ENCODE data around the gene CCNB2.

The CCNB2 gene

DNA sequence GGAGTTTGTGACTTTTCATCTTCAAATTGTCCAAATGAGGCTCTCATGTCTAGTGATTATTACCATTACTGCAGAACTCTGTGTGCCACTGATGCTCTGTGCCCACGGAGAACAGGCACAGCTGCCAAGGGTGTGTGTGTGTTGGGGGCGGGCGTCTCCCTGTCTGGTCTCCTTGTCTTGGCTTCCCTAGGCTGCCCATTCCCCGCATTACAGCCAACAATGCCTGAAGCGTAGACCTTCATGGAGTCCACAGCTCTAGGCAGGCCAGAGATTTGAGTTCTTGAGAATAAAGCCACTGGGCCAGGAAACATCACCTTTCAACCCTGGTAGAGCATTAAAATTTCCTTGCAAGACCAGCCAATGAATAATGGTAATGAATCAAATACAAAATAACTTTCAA lies 42.7 kb downstream of the CCNB2 start:
- Histone ChIP-seq H3K36me3 (replicated peaks; ENCODE audit: low read depth, low read length) (peaks cover 9% of the 10 kb centered on the region), H3K27ac (ENCODE audit: low read length) (no peak overlapping the region), H3K79me2 (ENCODE audit: low read length) (no peaks in the 10 kb centered on the region), H3K4me1 (ENCODE audit: low read length) (no peaks in the 10 kb centered on the region), H3K4me3 (ENCODE audit: low read length) (no peak overlapping the region), H3K4me2 (ENCODE audit: low read length) (no peak overlapping the region), H4K20me1 (ENCODE audit: insufficient read depth, low read length) (no peaks in the 10 kb centered on the region), H3K27me3 (ENCODE audit: low read depth, low read length) (no peaks in the 10 kb centered on the region), H3K9ac (ENCODE audit: low read length) (no peak overlapping the region), H3K9me3 (ENCODE audit: insufficient read depth, low read length) (no peaks in the 10 kb centered on the region), H2AFZ (ENCODE audit: low read depth, low read length) (no peak overlapping the region)
- TF ChIP-seq, protein P1, sequence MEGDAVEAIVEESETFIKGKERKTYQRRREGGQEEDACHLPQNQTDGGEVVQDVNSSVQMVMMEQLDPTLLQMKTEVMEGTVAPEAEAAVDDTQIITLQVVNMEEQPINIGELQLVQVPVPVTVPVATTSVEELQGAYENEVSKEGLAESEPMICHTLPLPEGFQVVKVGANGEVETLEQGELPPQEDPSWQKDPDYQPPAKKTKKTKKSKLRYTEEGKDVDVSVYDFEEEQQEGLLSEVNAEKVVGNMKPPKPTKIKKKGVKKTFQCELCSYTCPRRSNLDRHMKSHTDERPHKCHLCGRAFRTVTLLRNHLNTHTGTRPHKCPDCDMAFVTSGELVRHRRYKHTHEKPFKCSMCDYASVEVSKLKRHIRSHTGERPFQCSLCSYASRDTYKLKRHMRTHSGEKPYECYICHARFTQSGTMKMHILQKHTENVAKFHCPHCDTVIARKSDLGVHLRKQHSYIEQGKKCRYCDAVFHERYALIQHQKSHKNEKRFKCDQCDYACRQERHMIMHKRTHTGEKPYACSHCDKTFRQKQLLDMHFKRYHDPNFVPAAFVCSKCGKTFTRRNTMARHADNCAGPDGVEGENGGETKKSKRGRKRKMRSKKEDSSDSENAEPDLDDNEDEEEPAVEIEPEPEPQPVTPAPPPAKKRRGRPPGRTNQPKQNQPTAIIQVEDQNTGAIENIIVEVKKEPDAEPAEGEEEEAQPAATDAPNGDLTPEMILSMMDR (IDR thresholded peaks at IDR 0.05; ENCODE audit: low read depth, low read length): no peak
- no peak for TF ChIP-seq EZH2phosphoT487 (IDR thresholded peaks at IDR 0.05; ENCODE audit: low read depth)

DNA sequence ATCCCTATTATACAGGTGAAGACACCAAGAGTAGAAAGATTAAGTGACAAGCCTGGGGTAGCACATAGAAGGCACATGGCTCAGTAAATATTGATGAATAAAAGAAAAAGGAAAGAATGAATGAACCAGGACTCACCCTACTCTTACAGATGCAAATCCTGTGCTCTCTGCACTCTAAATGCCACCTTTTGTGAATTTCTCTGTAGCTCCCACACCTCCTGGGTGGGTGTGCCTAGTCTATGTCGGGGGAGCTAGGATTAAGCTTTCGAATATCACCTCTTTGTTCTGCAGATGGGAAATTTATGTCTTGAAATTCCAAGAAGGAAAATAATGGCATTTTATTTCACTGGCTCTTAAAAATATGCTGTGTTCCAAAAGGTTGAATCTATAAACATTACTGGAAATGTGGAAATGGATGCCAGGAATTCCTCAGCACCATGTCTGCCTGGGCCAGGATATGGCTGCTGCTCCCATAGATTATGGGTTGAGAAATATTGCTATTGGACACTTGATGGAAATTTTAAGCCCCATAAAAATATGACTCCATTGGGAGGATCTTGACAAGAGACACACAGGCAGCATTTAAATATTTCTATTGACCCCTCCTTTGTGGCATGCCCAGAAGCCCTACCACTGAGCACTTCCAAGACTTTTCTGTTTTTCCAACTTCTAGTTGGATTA lies 43.3 kb downstream of the CCNB2 start:
- H3K36me3 ChIP-seq (replicated peaks; ENCODE audit: low read depth, low read length): peaks cover 12% of the 10 kb centered on the region
- H3K9me3 ChIP-seq (ENCODE audit: insufficient read depth, low read length): no peaks in the 10 kb centered on the region
- no peak overlapping the region for H2AFZ ChIP-seq (ENCODE audit: low read depth, low read length)
- no peaks in the 10 kb centered on the region for H4K20me1 ChIP-seq (ENCODE audit: insufficient read depth, low read length)
- no peaks in the 10 kb centered on the region for H3K27me3 ChIP-seq (ENCODE audit: low read depth, low read length)
- H3K4me2 ChIP-seq (ENCODE audit: low read length): no peak overlapping the region
- H3K27ac ChIP-seq (ENCODE audit: low read length): no peak overlapping the region
- TF ChIP-seq EZH2phosphoT487 (IDR thresholded peaks at IDR 0.05; ENCODE audit: low read depth): no peak
- no peak overlapping the region for H3K9ac ChIP-seq (ENCODE audit: low read length)
- H3K79me2 ChIP-seq (ENCODE audit: low read length): no peaks in the 10 kb centered on the region
- no peak overlapping the region for H3K4me3 ChIP-seq (ENCODE audit: low read length)
- no peaks in the 10 kb centered on the region for H3K4me1 ChIP-seq (ENCODE audit: low read length)

DNA sequence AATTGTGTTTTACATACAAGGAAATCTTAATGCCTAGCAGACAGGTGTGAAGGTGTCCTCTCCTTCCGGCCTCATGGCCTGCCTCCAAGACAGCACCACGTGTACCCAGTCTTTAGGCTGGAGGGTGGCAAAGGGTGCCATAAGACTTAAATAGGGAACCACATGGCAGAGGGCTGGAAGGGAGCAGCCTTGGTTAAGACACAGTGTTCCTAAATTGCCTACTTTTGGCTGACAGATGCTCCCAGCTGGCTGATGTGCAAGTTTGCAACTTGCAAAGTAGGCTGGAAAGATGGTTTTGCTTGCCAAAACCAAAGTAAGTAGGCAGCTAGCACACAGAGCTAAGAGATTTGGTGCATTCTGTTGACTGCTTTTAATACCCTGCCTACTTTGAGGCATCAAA lies 45.2 kb downstream of the CCNB2 start:
- Histone ChIP-seq H2AFZ (ENCODE audit: low read depth, low read length) (no peak overlapping the region), H3K9ac (ENCODE audit: low read length) (no peak overlapping the region), H3K4me1 (ENCODE audit: low read length) (no peaks in the 10 kb centered on the region), H3K79me2 (ENCODE audit: low read length) (no peaks in the 10 kb centered on the region), H3K27me3 (ENCODE audit: low read depth, low read length) (no peaks in the 10 kb centered on the region), H4K20me1 (ENCODE audit: insufficient read depth, low read length) (no peaks in the 10 kb centered on the region), H3K4me3 (ENCODE audit: low read length) (no peak overlapping the region), H3K4me2 (ENCODE audit: low read length) (no peak overlapping the region), H3K9me3 (ENCODE audit: insufficient read depth, low read length) (no peaks in the 10 kb centered on the region), H3K36me3 (replicated peaks; ENCODE audit: low read depth, low read length) (peaks cover 14% of the 10 kb centered on the region), H3K27ac (ENCODE audit: low read length) (no peak overlapping the region)
- no peak for TF ChIP-seq EZH2phosphoT487 (IDR thresholded peaks at IDR 0.05; ENCODE audit: low read depth)
- TF ChIP-seq, protein P1 (IDR thresholded peaks at IDR 0.05; ENCODE audit: low read depth, low read length): no peak

DNA sequence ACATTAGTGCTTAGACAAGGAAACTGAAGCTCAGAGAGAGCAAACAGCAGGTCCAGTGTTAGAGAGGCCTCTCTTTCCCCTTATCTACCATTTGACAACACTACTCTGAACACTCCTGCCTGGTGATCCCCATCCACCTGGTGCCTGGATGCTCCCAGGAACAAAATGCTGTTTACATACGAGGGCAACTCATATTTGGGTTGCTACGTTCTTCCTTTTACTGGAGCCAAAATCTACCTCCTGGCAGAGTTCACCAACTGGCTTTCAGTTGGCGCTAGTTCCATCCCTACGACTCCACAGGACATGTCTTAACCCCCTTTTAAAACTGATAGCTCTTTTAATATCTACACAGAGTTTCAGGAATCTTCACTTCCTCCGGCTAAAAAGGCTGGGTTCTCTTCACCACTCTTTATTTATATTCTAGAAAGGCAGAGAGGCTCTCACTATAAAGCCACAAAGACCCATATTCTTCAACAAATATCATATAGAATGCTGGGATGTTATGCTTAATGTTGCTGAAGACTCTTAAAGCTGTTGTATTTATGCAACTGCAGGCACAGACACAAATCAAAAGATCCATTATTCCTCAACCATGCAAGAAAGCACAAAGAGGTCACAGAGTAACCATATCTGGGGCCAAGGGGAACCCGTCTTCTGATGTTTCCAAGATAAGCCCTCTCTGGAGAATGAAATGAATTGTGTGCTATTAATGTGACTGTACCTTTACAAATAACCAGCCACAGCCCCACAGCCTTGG lies 47.9 kb downstream of the CCNB2 start:
- no peak overlapping the region for H3K9ac ChIP-seq (ENCODE audit: low read length)
- H3K4me3 ChIP-seq (ENCODE audit: low read length): no peak overlapping the region
- H3K79me2 ChIP-seq (ENCODE audit: low read length): no peaks in the 10 kb centered on the region
- no peak overlapping the region for H2AFZ ChIP-seq (ENCODE audit: low read depth, low read length)
- H4K20me1 ChIP-seq (ENCODE audit: insufficient read depth, low read length): no peaks in the 10 kb centered on the region
- no peak overlapping the region for H3K4me2 ChIP-seq (ENCODE audit: low read length)
- H3K4me1 ChIP-seq (ENCODE audit: low read length): no peaks in the 10 kb centered on the region
- no peaks in the 10 kb centered on the region for H3K27me3 ChIP-seq (ENCODE audit: low read depth, low read length)
- no peak overlapping the region for H3K27ac ChIP-seq (ENCODE audit: low read length)
- H3K9me3 ChIP-seq (ENCODE audit: insufficient read depth, low read length): no peaks in the 10 kb centered on the region
- peaks cover 11% of the 10 kb centered on the region for H3K36me3 ChIP-seq (replicated peaks; ENCODE audit: low read depth, low read length)
- no peak for TF ChIP-seq EZH2phosphoT487 (IDR thresholded peaks at IDR 0.05; ENCODE audit: low read depth)
- TF ChIP-seq, protein P1 (IDR thresholded peaks at IDR 0.05; ENCODE audit: low read depth, low read length): no peak
